GM23248 (cell line): ENCODE measurements around the gene USP34. TPM values are rescaled to one million over a fixed set of nuclear protein-coding genes. Genes with fewer than 3 reads are reported as not detected.
"Not testable (repeated sequence)": the region's sequence is repeated elsewhere in the genome, so short reads cannot be mapped to it uniquely, and the experiment has no call there.

Experiments
- DNase-seq: peaks from one replicate; pipeline ENCODE4 v3.0.0-alpha.2; 2015
- H2AFZ ChIP-seq: fragments of 200-600 bp; sonication (generic); 2 replicates; pipeline ENCODE4 v1.6.1; 2016; ENCODE audit warnings: antibody characterized with exemption
- H3F3A ChIP-seq: fragments of 200-600 bp; sonication (generic); 2 replicates; pipeline ENCODE4 v1.6.1; 2016; ENCODE audit warnings: mild to moderate bottlenecking, antibody characterized with exemption, mixed run types; ENCODE audit not compliant: insufficient read depth
- H3K27ac ChIP-seq: fragments of 200-600 bp; sonication (generic); 2 replicates; pipeline ENCODE4 v1.5.1; 2016; ENCODE audit warnings: mild to moderate bottlenecking
- H3K27me3 ChIP-seq: fragments of 200-600 bp; sonication (generic); replicated peaks from 2 replicates; pipeline ENCODE4 v1.6.1; 2016; ENCODE audit warnings: mild to moderate bottlenecking; ENCODE audit not compliant: insufficient read depth
- H3K36me3 ChIP-seq: fragments of 200-600 bp; sonication (generic); 2 replicates; pipeline ENCODE4 v1.6.1; 2016; ENCODE audit warnings: low read depth, mild to moderate bottlenecking
- H3K4me1 ChIP-seq: fragments of 200-600 bp; sonication (generic); 2 replicates; pipeline ENCODE4 v1.6.1; 2016; ENCODE audit warnings: mild to moderate bottlenecking; ENCODE audit not compliant: insufficient read depth
- H3K4me2 ChIP-seq: fragments of 200-600 bp; sonication (generic); one replicate; pipeline ENCODE4 v1.6.1; 2016; ENCODE audit warnings: mild to moderate bottlenecking; ENCODE audit not compliant: unreplicated experiment
- H3K4me3 ChIP-seq: fragments of 200-600 bp; sonication (generic); 2 replicates; pipeline ENCODE4 v1.5.1; 2016; ENCODE audit warnings: mild to moderate bottlenecking
- H3K79me2 ChIP-seq: fragments of 200-600 bp; sonication (generic); 2 replicates; pipeline ENCODE4 v1.6.1; 2016; ENCODE audit warnings: mild to moderate bottlenecking; ENCODE audit not compliant: insufficient read depth
- H3K9ac ChIP-seq: fragments of 200-600 bp; sonication (generic); 2 replicates; pipeline ENCODE4 v1.6.1; 2016; ENCODE audit warnings: mild to moderate bottlenecking
- H3K9me2 ChIP-seq: fragments of 200-600 bp; sonication (generic); 2 replicates; pipeline ENCODE4 v1.6.1; 2016; ENCODE audit warnings: mixed run types, mild to moderate bottlenecking, moderate library complexity; ENCODE audit not compliant: insufficient read depth
- H3K9me3 ChIP-seq: fragments of 200-600 bp; sonication (generic); one replicate; pipeline ENCODE4 v1.6.1; 2017; ENCODE audit warnings: low read depth
- H4K20me1 ChIP-seq: fragments of 200-600 bp; sonication (generic); 2 replicates; pipeline ENCODE4 v1.6.0; 2016; ENCODE audit not compliant: insufficient read depth
- EZH2 ChIP-seq: fragments of 200-600 bp; sonication (generic); IDR thresholded peaks from 2 replicates; pipeline ENCODE4 v1.6.1; 2018; ENCODE audit warnings: antibody characterized with exemption, mild to moderate bottlenecking; ENCODE audit not compliant: insufficient read depth, poor library complexity, severe bottlenecking
- EZH2phosphoT487 ChIP-seq: fragments of 200-600 bp; sonication (generic); IDR thresholded peaks from 2 replicates; pipeline ENCODE4 v1.6.1; 2018; ENCODE audit warnings: antibody characterized with exemption, moderate library complexity, mild to moderate bottlenecking, low read depth; ENCODE audit not compliant: insufficient read depth
- WGBS, 2 experiments: methylation state at CpG; one replicate each; pipeline ENCODE4 v1.1.6; 2015 to 2017; ENCODE audit warnings: low lambda C conversion rate in 2 of 2, low coverage in 1 of 2; ENCODE audit errors: missing lambda C conversion rate in 2 of 2; 5-methylcytosine and 5-hydroxymethylcytosine counted together
- in situ Hi-C: fragments of 300-500 bp; cut with MboI; formaldehyde crosslinking; loops from 2 replicates; pipeline ENCODE4 v1.15.0; 2020
- polyA plus RNA-seq: library from polyadenylated mRNA; unstranded; fragments of >200 nt; fragmentation: Nextera tagmentation; extraction: Ambion mirVana; gene quantifications from 2 replicates; pipeline ENCODE4 v1.2.1, GENCODE V29; 2016
- total RNA-seq: library from RNA; depleted of rRNA; stranded (reverse); fragments of >200 nt; shearing (Covaris generic); gene quantifications from 2 replicates; pipeline ENCODE4 v1.2.3, GENCODE V29; 2014

The USP34 gene
- total and polyA plus RNA-seq, 2 experiments from 2014 or later: 34.5 to 77.6 TPM

- WGBS, 2 experiments: 94 to 97% methylated on average over 3 of the region's 3 CpGs
- no peak for DNase-seq
- Histone ChIP-seq H3K9me3 (no peaks in the 10 kb centered on the region), H4K20me1 (peaks cover 11% of the 10 kb centered on the region; the same call in 1 of the 2 replicates), H3K4me1 (no peaks in the 10 kb centered on the region), H3K79me2 (peaks cover 100% of the 10 kb centered on the region), H3F3A (no peaks in the 10 kb centered on the region), H3K9me2 (no peaks in the 10 kb centered on the region), H3K36me3 (0 out of 2 replicates have a peak, but pooled peaks cover 4% of the 10 kb centered on the region), H2AFZ (no peak overlapping the region), H3K9ac (no peak overlapping the region), H3K4me3 (no peak overlapping the region), H3K27me3 (no peaks in the 10 kb centered on the region), H3K4me2 (no peak overlapping the region), H3K27ac (no peak overlapping the region)
- in situ Hi-C loops: no loop called here
- no peak for TF ChIP-seq EZH2
- TF ChIP-seq EZH2phosphoT487: no peak
Measured at GRCh38 chr2:61410185-61410584, 60.7 kb downstream of the USP34 start.

GRCh38 chr2:61405813-61406212 lies 65.1 kb downstream of the USP34 start:
- H3F3A ChIP-seq: no peaks in the 10 kb centered on the region
- no peak overlapping the region for H3K9ac ChIP-seq
- H3K9me3 ChIP-seq: no peaks in the 10 kb centered on the region
- H4K20me1 ChIP-seq: peaks cover 11% of the 10 kb centered on the region; the same call in 1 of the 2 replicates
- peaks cover 13% of the 10 kb centered on the region for H3K36me3 ChIP-seq
- H3K27ac ChIP-seq: no peak overlapping the region
- peaks cover 95% of the 10 kb centered on the region for H3K79me2 ChIP-seq
- DNase-seq: no peak
- H3K27me3 ChIP-seq: no peaks in the 10 kb centered on the region
- no peaks in the 10 kb centered on the region for H3K4me1 ChIP-seq
- H2AFZ ChIP-seq: no peak overlapping the region
- no peak overlapping the region for H3K4me2 ChIP-seq
- no peaks in the 10 kb centered on the region for H3K9me2 ChIP-seq
- WGBS, 2 experiments: 95 to 98% methylated on average over 2 of the region's 2 CpGs
- TF ChIP-seq EZH2: no peak
- no peak overlapping the region for H3K4me3 ChIP-seq
- in situ Hi-C loops: no loop called here

GRCh38 chr2:61404438-61404837 lies 66.4 kb downstream of the USP34 start:
- Histone ChIP-seq H3F3A (no peaks in the 10 kb centered on the region), H3K27me3 (no peaks in the 10 kb centered on the region), H3K9me3 (no peaks in the 10 kb centered on the region), H3K4me3 (no peak overlapping the region), H3K4me2 (no peak overlapping the region), H3K9ac (no peak overlapping the region), H2AFZ (no peak overlapping the region), H3K36me3 (peaks cover 13% of the 10 kb centered on the region), H3K4me1 (no peaks in the 10 kb centered on the region), H4K20me1 (peaks cover 8% of the 10 kb centered on the region; the same call in 1 of the 2 replicates), H3K27ac (no peak overlapping the region), H3K9me2 (no peaks in the 10 kb centered on the region), H3K79me2 (peaks cover 81% of the 10 kb centered on the region)
- in situ Hi-C loops: no loop called here
- no peak for TF ChIP-seq EZH2
- no peak for TF ChIP-seq EZH2phosphoT487
- DNase-seq: no peak
- WGBS, 2 experiments: 100% methylated on average over 1 of the region's 1 CpG

GRCh38 chr2:61398413-61398812 lies 72.5 kb downstream of the USP34 start:
- Histone ChIP-seq H3K4me2 (no peak overlapping the region), H3K9me2 (no peaks in the 10 kb centered on the region), H3K9me3 (no peaks in the 10 kb centered on the region), H2AFZ (no peak overlapping the region), H3K27ac (no peak overlapping the region), H3K27me3 (no peaks in the 10 kb centered on the region), H3K4me3 (no peak overlapping the region), H3K79me2 (peaks cover 64% of the 10 kb centered on the region), H3K4me1 (no peaks in the 10 kb centered on the region), H3K9ac (no peak overlapping the region), H3K36me3 (peaks cover 20% of the 10 kb centered on the region; the same call in 1 of the 2 replicates), H4K20me1 (no peaks in the 10 kb centered on the region), H3F3A (no peaks in the 10 kb centered on the region)
- in situ Hi-C loops: no loop called here
- no peak for TF ChIP-seq EZH2phosphoT487
- TF ChIP-seq EZH2: no peak
- 95% methylated on average over 12 of the region's 12 CpGs; no CpG with 5 or more reads in 1 of the 2 experiments for WGBS, 2 experiments
- no peak for DNase-seq

- H3F3A ChIP-seq: no peaks in the 10 kb centered on the region
- H3K27me3 ChIP-seq: no peaks in the 10 kb centered on the region
- H3K9me3 ChIP-seq: no peaks in the 10 kb centered on the region
- peaks cover 63% of the 10 kb centered on the region; the same call in 1 of the 2 replicates for H3K79me2 ChIP-seq
- H3K4me1 ChIP-seq: no peaks in the 10 kb centered on the region
- no peak for TF ChIP-seq EZH2phosphoT487
- no peak for TF ChIP-seq EZH2
- in situ Hi-C loops: no loop called here
- 97 to 98% methylated on average over 4 of the region's 4 CpGs for WGBS, 2 experiments
- no peaks in the 10 kb centered on the region for H4K20me1 ChIP-seq
- no peak overlapping the region for H3K9ac ChIP-seq
- DNase-seq: peak; percentile 12
- no peak overlapping the region for H3K27ac ChIP-seq
- peaks cover 34% of the 10 kb centered on the region; the same call in 1 of the 2 replicates for H3K36me3 ChIP-seq
- H3K4me3 ChIP-seq: no peak overlapping the region
- H3K4me2 ChIP-seq: no peak overlapping the region
- no peaks in the 10 kb centered on the region for H3K9me2 ChIP-seq
- no peak overlapping the region for H2AFZ ChIP-seq
Measured at GRCh38 chr2:61396005-61396404, 74.9 kb downstream of the USP34 start.

GRCh38 chr2:61387588-61387987 lies 83.3 kb downstream of the USP34 start:
- DNase-seq, H3K4me2 ChIP-seq, H3K9me2 ChIP-seq, H4K20me1 ChIP-seq, H3K27ac ChIP-seq, in situ Hi-C loops, H3K9me3 ChIP-seq, H3K9ac ChIP-seq, H3K27me3 ChIP-seq, H3K4me1 ChIP-seq, H2AFZ ChIP-seq, H3K4me3 ChIP-seq, H3F3A ChIP-seq: not testable (repeated sequence)
- Histone ChIP-seq H3K36me3 (peaks cover 21% of the 10 kb centered on the region), H3K79me2 (peaks cover 74% of the 10 kb centered on the region)
- 95 to 99% methylated on average over 7 of the region's 7 CpGs for WGBS, 2 experiments

GRCh38 chr2:61380882-61381197 lies 90.0 kb downstream of the USP34 start:
- H2AFZ ChIP-seq, DNase-seq, in situ Hi-C loops, H3K9ac ChIP-seq, H3K4me3 ChIP-seq, H3F3A ChIP-seq, H3K9me3 ChIP-seq, H3K4me2 ChIP-seq, H4K20me1 ChIP-seq, H3K27ac ChIP-seq, H3K4me1 ChIP-seq, H3K9me2 ChIP-seq, H3K27me3 ChIP-seq: not testable (repeated sequence)
- Histone ChIP-seq H3K36me3 (peaks cover 39% of the 10 kb centered on the region), H3K79me2 (peaks cover 85% of the 10 kb centered on the region)
- 97% methylated on average over 4 of the region's 4 CpGs for WGBS, 2 experiments
